ENCODE data around the gene TRIM7. TPM values are rescaled to one million over a fixed set of nuclear protein-coding genes. Genes with fewer than 3 reads are reported as not detected.

Gene TRIM7
- total RNA-seq, result 28.2 and 43.3 TPM in 2 replicates

GRCh38 chr5:181204826-181205760 lies at the start of gene TRIM7:
Gene TRIM7, minus strand, starts transcription at chr5:181205196. Its CDS starts 86 bp downstream, at chr5:181205110.

DNA sequence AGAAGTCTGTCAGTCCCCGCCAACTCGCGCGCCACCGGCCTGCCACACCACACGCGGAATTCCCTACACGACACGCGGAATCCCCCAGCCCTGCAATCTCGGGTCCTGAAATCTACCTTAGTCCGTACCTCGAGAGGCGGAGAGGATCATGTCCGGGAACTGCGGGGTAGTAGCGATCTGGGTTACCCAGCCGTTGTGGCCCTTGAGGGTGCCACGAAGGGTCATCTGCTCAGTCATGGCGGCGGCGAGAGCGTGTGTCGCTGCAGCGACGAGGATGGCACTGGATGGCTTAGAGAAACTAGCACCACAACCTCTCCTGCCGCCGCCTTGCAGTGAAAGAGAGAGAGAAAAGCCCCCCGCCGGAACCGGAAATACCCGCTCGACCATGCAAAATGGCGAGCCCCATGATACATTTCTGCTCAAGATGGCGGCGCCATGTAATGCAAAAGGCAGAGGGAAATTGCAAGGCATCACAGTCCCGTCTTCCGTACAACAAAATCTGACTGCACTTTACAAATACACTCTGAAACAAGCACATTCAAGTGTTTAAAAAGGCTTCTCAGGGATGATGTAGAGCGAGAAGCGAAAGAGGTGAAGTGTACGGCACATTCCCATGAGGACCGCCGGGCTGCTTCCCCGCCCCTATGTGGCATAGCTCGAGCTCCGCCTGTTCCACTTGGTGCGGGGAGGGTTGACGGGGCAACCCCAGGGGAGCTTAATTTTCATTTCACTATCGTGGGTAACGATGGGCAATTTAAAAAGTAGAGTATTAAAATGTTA lies 38.8 kb upstream of the TRIM7 start, which contains the start of gene RACK1:
TSS of gene RACK1 (minus strand) at position 343 of the 780 bp plus-strand sequence. CDS start at position 237, 106 bp downstream.

GRCh38 chr5:181223058-181223728 lies 18.2 kb upstream of the TRIM7 start, which contains the start of gene TRIM41:
Gene TRIM41, plus strand, starts transcription at chr5:181223281. Its CDS starts 719 bp downstream, at chr5:181224000.

DNA sequence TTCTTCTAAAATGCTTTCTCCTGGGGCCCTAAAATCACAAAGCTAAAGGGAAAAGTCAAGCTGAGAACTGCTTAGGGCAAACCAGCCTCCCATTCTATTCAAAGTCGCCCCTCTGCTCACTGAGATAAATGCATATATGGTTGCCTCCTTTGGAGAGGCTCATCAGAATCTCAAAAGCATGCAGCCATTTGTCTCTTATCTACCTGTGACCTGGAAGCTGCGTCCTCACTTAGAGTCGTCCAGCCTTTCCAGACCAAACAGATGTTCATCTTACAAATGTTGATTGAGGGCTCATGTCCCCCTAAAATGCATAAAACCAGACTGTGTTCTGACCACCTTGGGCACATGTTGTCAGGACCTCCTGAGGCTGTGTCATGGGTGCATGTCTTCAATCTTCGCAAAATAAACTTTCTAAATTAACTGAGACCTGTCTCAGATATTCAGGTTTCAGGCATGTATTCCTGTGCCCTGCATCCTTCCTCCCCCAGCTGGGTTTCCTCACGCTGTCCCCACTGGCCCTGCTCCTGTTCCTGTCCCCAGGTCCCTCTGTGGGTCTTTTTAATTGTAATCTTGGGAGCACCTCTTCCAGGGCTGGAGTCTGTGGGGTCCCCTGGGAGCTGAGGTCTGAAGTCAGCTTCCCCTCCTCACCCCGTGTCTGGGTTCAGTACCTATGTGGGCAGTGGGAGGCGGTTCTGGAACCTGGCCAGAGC lies 57.9 kb downstream of the TRIM7 start, which contains the start of gene OR2V2:
TSS of gene OR2V2 (plus strand) at position 660 of the 710 bp plus-strand sequence. CDS start 7,357 bp downstream, outside the sequence.

Other genes starting within 250 kb of the TRIM7 start
- gene BTNL3, start 216.3 kb downstream of the TRIM7 start, total RNA-seq, result not detected in 2 replicates
- not detected in 2 replicates for gene BTNL9, start 164.9 kb downstream of the TRIM7 start, total RNA-seq
- gene OR2V1, start 74.0 kb downstream of the TRIM7 start, total RNA-seq, result not detected in 2 replicates
- not detected in 2 replicates for gene OR2V2, start 57.6 kb downstream of the TRIM7 start, total RNA-seq
- 5.8 and 14.7 TPM in 2 replicates for gene TRIM41, start 18.1 kb upstream of the TRIM7 start, total RNA-seq
- gene RACK1, start 38.7 kb upstream of the TRIM7 start, total RNA-seq, result 5,776 and 7,484 TPM in 2 replicates
- gene TRIM52, start 55.9 kb upstream of the TRIM7 start, total RNA-seq, result 1.3 and 1.7 TPM in 2 replicates
- gene OR4F3, start 162.1 kb upstream of the TRIM7 start, total RNA-seq, result not detected in 2 replicates

Data from tracheal epithelial cell (primary cell).